LHCN-M2 (cell line): ENCODE measurements around the gene PKD1L1. TPM values are rescaled to one million over a fixed set of nuclear protein-coding genes. Genes with fewer than 3 reads are reported as not detected.
A peak's percentile ranks its signal among the peaks of the same experiment; 100 is the strongest.
"Not testable (repeated sequence)": the region's sequence is repeated elsewhere in the genome, so short reads cannot be mapped to it uniquely, and the experiment has no call there.

Source experiments
- DNase-seq: peaks from one replicate; pipeline ENCODE4 v3.0.0-alpha.2; 2012; ENCODE audit warnings: low read depth
- polyA plus RNA-seq: library from polyadenylated mRNA; unstranded; fragments of >200 nt; gene quantifications from one replicate; pipeline ENCODE4 v1.2.1, GENCODE V29; 2012; ENCODE audit warnings: missing spikeins
- total RNA-seq: library from RNA; depleted of rRNA; stranded (reverse); fragments of >200 nt; gene quantifications from 2 replicates; pipeline ENCODE4 v1.2.3, GENCODE V29; 2014; rRNA removed

The PKD1L1 gene, protein sequence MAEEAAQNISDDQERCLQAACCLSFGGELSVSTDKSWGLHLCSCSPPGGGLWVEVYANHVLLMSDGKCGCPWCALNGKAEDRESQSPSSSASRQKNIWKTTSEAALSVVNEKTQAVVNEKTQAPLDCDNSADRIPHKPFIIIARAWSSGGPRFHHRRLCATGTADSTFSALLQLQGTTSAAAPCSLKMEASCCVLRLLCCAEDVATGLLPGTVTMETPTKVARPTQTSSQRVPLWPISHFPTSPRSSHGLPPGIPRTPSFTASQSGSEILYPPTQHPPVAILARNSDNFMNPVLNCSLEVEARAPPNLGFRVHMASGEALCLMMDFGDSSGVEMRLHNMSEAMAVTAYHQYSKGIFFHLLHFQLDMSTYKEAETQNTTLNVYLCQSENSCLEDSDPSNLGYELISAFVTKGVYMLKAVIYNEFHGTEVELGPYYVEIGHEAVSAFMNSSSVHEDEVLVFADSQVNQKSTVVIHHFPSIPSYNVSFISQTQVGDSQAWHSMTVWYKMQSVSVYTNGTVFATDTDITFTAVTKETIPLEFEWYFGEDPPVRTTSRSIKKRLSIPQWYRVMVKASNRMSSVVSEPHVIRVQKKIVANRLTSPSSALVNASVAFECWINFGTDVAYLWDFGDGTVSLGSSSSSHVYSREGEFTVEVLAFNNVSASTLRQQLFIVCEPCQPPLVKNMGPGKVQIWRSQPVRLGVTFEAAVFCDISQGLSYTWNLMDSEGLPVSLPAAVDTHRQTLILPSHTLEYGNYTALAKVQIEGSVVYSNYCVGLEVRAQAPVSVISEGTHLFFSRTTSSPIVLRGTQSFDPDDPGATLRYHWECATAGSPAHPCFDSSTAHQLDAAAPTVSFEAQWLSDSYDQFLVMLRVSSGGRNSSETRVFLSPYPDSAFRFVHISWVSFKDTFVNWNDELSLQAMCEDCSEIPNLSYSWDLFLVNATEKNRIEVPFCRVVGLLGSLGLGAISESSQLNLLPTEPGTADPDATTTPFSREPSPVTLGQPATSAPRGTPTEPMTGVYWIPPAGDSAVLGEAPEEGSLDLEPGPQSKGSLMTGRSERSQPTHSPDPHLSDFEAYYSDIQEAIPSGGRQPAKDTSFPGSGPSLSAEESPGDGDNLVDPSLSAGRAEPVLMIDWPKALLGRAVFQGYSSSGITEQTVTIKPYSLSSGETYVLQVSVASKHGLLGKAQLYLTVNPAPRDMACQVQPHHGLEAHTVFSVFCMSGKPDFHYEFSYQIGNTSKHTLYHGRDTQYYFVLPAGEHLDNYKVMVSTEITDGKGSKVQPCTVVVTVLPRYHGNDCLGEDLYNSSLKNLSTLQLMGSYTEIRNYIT (N-terminal part only)
- 0.06 TPM in 2 replicates for total RNA-seq
- 0.05 TPM for polyA plus RNA-seq

GRCh38 chr7:47948141-47948790, at the start of gene PKD1L1:
Gene PKD1L1 (minus strand): TSS chr7:47948466. CDS start chr7:47948440, 26 bp downstream.
- DNase-seq = no peak

- no peak for DNase-seq
Observed at GRCh38 chr7:47992446-47992845, 44.2 kb upstream of the PKD1L1 start.

GRCh38 chr7:47991741-47992311, 43.6 kb upstream of the PKD1L1 start:
- peak; percentile 70 for DNase-seq

DNA sequence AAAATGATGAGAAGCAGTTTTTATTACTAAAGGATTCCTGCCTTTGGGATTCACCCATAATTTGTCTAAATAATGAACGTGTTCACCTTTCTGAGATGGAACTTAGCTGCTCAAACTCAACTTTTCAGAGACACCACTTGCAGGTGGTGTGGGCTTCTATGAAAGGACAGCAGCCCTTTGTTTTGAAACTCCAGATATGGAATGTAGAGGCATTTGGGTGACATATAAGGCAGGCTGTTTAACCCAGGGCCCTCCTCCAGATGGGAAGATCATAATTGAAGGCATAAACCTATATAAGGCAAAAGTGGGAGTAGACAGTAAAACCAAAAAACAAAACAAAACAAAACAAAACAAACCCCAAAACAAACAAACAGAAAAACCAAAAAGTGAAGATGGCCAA, 43.0 kb upstream of the PKD1L1 start:
- DNase-seq = no peak

DNA sequence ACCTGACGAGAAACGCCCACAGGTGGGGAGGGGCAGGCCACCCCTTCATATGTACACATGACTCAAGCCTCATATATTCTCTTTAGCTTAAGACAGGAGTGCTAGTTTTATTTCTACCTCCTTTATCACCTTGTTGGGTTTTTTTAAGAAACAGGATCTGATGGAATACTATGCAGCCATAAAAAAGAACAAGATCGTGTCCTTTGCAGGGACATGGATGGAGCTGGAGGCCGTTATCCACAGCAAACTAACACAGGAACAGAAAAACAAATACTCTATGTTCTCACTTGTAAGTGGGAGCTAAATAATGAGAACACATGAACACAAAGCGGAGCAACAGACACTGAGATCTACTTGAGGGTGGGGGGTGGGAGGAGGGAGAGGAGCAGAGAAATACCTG, 42.3 kb upstream of the PKD1L1 start:
- no peak for DNase-seq

DNA sequence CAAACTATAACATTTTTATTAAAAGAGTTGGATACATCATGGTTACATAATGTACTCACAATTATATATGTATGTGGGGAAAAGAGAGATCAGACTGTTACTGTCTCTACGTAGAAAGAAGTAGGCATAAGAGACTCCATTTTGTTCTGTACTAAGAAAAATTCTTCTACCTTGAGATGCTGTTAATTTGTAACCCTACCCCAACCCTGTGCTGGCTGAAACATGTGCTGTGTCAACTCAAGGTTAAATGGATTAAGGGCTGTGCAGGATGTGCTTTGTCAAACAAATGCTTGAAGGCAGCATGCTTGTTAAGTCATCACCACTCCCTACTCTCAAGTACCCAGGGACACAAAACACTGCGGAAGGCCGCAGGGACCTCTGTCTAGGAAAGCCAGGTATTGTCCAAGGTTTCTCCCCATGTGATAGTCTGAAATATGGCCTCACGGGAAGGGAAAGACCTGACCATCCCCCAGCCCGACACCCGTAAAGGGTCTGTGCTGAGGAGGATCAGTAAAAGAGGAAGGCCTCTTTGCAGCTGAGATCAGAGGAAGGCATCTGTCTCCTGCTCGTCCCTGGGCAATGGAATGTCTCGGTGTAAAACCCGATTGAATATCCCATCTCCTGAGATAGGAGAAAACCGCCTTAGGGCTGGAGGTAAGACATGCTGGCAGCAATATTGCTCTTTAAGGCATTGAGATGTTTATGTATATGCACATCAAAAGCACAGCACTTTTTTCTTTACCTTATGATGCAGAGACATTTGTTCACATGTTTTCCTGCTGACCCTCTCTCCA, 41.5 kb upstream of the PKD1L1 start:
- DNase-seq = peak; percentile 13

- no peak for DNase-seq
Observed at GRCh38 chr7:47988496-47989386, 40.5 kb upstream of the PKD1L1 start.

DNA sequence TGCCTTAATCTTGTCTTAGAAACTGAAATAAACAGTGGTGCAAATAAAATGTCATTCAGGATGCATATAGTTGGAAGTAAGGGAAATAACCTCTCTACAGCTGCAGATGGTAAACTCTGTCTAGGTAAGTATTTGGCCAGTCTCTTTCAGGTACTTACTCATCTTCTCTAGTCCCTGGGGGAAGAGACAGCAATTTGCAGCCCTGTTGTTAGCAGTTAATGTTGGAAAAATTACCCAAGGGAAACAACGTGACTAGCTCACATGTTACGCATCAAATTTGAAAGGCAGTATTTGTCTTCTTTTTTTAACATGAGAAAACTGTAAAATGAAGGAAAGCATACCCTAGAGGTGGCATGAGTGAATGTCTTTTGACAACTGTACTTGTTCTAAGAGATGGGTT, 34.3 kb upstream of the PKD1L1 start:
- peak; percentile 34 for DNase-seq

- DNase-seq = not testable (repeated sequence)
Observed at GRCh38 chr7:47980648-47981047, 32.4 kb upstream of the PKD1L1 start.

- DNase-seq = no peak
Observed at GRCh38 chr7:47979832-47980181, 31.5 kb upstream of the PKD1L1 start.

DNA sequence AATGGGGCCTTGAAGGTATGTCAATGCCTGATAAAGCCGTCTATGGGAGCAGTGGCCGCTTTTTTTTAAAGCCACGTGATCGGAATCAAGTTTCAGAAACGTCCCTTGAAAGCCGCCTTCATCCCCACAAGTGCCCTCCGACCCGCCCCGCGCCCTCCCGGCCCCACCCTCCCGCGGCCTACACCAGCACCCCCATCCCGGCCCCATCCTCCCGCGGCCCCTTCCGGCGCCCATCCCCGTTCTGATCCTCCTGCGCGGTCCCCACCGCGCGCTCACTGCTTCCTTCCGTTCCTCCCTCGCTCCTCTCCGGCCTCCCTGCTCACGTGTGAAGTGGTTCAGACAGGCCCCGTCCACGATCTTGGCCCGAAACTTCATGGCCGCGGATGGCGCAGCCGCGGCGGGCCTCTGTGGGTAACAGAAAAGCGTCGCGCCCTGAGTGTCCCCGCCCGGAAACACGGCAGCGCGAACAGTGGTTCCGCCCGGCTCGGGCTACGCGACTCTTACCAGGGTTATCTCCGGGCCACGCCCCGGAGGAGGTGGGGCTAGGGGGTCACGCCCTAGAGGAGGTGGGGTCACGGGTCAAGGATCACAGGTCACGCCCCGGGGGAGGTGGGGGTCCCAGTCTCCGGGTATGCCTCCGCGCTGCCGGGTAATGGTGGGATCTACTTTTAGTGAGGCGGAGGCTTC, 31.0 kb upstream of the PKD1L1 start, which contains the start of gene HUS1:
HUS1 (minus strand) TSS at position 471 of the 687 bp plus-strand sequence; CDS start at position 375, 96 bp downstream.
- peak; percentile 95 for DNase-seq

DNA sequence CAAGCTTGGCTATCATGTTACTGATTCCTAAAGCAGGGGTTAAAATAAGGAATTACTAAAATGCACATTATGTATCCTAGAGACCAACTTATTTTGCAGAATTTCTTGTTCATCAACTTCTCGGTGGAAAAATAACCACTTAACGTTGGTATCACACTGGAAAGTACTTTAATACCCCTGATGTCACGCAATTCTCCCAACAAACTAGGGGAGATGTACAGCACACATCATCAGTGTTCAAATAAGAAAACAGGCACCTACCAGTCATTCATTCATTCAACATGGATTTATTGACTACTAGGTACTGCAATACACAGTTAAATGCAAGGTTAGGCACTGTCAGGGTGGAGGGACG, 30.5 kb upstream of the PKD1L1 start:
- DNase-seq = no peak

DNA sequence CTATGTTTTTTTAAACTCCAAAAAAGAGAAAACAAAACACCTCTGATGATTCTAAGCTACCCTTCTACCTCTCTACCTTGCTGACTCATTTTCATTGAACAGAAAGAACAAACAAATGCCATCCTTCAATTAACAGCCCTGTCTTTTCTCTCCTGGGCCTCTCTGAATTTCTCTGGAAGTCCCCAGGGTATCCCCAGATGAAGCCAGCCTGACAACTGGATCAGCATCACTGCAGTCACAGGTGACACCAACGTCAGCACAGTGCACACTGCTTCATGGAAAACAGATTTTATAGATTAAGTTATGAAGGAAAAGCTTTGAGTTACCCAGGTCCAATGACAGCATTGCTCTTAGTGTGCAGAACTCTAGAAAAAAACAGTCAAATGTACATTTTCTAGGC, 25.5 kb upstream of the PKD1L1 start:
- no peak for DNase-seq

- DNase-seq = no peak
Observed at GRCh38 chr7:47970761-47971160, 22.5 kb upstream of the PKD1L1 start.

- DNase-seq = peak; percentile 62
Observed at GRCh38 chr7:47968847-47969774, 20.8 kb upstream of the PKD1L1 start.

GRCh38 chr7:47967708-47968107, 19.4 kb upstream of the PKD1L1 start:
- DNase-seq = no peak

GRCh38 chr7:47967123-47967522, 18.9 kb upstream of the PKD1L1 start:
- no peak for DNase-seq
